Measurements from ENCODE around the gene BRI3.
"Not testable (repeated sequence)": the region's sequence is repeated elsewhere in the genome, so short reads cannot be mapped to it uniquely, and the experiment has no call there.

The BRI3 gene

DNA sequence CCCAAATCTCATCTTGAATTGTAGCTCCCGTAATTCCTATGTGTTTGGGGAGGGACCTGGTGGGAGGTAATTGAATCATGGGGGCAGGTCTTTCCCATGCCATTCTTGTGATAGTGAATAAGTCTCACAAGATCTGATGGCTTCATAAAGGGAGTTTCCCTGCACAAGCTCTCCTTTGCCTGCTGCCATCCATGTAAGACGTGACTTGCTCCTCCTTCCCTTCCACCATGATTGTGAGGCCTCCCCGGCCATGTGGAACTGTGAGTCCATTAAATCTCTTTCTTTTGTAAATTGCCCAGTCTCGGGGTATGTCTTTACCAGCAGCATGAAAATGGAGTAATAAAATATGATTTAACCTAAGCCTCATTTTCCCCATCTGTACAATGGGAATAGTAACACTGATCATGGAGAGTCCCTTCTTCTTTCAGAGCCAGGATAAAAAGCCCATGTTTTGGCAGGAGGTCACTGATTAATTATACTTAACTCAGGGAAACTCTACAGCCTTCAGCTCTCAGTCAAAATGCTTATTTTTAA, 34.6 kb downstream of the BRI3 start:
- not testable (repeated sequence) for DNase-seq

DNA sequence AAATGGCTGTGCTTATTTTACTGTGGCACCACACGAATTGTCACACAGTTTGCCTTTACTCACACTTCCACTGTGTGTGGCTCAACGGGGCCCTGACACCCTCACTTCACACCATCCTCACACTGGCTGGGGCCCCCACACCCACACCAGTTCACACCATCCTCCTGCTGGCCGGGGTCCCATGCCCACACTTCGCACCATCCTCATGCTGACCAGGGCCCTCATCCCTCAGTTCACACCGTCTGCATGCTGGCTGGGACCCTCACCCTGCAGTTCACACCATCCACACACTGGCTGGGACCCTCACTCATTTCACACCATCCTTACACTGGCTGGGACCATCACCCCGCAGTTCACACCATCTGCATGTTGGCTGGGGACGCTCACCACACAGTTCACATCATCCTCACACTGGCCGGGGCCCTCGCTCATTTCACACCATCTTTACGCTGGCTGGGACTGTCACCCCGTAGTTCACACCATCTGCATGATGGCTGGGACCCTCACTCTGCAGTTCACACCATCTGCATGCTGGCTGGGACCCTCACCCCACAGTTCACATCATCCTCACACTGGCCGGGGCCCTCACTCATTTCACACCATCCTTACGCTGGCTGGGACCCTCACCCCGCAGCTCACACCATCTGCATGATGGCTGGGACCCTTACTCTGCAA, 36.0 kb downstream of the BRI3 start:
- DNase-seq = no peak

DNA sequence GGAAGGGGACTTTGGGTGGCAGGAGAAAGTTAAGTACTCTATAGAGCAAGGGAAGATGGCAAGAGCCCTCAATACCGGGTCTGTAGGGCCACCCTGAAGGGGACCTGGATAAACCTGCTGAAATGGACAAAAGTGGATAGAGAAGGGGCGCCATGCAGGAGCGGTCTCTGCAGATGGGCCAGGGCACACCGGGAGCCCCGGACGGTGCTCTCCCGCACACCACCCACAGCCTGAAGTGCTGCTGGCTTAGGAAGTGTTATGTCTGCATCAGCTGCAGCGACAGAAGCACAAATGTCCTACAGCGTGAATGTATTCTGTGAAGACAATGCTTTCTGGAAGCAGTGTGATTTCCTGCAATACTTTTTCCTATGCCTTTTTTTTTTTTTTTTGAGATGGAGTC, 37.7 kb downstream of the BRI3 start:
- no peak for DNase-seq

DNA sequence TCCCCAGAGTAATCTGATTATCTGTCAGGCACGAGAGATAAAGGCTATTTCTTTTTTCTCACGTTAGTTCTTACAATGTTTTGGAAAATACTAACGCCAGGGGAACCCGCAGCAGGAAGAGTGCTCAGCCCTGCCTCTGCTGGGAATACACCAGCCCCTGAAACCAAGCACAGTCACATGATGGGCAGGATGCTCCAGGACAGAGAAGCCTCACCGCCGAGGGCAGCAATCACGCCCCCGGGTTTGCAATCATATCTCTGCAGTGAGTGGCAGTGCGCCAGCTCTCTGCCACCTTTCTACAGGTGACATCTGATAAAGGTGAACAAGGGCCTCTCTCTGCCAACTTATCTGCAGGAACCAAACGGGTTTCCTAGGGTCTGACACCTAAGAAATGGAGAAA, 39.8 kb downstream of the BRI3 start:
- no peak for DNase-seq

DNA sequence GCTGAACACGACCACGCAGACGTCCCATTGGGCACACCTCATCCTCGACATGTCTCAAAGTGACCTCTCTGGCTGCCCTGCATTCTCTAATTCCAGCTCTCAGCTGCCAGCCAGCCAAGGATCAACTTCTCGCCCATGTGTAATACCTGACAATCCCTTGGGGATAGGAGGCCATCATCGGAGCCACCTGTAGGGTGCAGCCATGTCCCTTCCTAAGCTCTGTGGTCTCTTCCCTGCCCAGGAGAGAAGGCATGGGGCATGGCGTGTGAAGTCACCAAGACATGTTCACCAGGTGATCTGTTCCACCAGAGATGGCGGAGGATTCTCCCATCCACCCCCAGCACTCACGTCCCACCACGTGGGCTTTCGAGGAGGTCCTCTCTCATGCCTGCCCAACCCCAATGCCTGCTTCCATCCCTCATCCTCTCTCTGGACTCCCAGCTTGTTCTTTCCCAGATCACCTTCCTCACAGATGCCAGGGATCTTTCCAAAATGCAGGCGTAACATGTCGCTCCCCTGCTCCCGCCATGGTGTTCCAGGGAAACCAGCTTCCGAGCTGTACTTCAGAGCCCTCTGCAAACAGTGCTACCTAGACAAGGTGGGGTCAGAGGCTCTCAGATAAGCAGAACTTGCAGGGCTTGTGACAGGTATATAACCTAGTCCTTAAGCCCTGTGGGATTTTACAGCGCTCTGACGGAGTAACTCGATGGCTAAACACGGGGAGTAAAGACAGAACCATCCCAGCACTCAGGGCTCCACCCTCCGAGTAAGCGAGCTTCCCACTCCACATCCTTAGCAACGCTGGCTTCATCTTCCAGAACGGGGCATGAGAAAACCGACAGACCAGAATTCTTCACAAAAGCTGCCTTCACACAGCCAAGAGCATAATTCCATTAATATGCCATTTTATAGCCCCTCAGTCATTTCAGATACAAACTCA, 41.1 kb downstream of the BRI3 start:
- no peak for DNase-seq

DNA sequence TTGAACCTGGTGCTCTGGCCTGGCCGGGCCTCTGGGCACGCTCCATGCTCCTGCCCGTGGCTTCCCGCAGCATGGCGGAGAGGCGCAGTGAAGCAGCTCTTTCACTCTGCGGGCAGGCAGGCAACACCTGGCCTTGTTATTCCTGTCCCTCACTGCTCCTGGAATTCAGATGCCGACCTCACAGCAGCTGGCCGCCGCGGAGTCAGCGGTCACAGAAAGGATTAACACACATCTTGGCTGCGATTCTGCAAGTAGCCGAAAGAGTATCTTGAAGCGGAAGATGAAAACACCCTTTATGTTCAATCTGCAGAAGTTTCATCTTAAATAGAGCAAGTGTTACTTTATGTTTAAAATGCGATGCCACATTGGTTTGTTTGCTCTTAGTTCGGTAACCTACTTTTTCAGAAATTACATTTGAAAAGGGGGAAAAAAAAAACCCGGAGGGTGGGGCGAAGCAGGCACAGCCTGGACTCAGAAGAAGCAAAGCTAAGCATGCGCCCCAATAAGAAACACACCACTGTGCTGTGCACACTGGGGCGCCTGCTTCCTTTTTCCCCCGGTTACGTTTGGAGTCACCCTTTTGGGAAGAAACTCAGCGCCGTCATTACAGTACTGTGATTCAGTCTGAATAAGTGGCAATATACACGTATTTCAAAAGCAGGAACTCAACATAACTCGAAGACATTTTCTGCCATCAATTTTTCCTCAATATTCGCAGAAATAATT, 42.3 kb downstream of the BRI3 start:
- DNase-seq = no peak

DNA sequence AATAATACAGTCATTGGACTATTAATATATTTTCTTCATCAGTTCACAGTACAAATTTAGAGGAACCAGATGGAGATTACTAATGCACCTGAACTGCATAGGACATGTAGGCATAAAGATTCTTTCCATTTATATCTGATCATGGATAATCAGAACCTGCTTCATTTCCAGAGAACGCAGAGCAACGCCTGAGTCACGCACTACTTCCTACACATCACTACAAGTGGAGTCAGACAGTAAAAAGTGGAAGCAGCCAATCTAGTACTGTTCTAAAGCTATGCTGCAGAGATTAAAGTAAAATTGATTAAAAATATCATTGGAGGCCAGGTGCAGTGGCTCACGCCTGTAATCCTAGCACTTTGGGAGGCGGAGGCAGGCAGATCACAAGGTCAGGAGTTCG, 43.3 kb downstream of the BRI3 start:
- DNase-seq = no peak

DNA sequence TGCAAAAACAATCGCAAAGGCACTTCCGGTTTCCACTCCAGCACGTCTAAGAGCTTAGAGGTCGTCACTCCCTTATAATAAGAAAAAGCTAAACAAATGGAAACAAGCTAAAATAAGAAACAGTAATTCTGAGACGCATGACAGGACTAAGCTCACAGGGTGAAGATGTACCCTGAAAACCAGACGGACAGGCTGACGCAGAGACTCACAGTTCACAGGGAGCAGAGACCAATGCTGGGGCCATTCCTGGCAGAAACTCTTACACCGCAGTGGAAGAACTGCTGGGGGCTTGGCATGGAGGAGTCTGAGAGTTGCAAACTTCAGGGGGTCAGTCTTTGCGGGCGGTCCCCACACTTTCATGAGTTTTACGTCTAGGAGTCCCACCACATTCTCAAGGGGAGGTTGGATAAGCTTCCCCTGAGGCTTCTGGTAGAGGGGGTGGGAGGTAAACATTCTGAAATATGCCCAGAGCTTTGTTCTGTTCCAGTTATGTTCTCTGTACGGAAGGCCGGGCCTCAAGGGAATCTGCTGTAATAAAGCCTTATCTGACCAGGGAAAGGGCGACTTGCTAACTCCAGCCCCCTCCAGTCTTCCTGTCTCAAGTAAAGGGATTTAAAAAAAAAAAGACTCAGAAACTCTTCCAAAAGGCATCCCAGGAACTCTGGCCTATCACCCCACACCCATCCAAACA, 47.8 kb downstream of the BRI3 start:
- DNase-seq = no peak

DNA sequence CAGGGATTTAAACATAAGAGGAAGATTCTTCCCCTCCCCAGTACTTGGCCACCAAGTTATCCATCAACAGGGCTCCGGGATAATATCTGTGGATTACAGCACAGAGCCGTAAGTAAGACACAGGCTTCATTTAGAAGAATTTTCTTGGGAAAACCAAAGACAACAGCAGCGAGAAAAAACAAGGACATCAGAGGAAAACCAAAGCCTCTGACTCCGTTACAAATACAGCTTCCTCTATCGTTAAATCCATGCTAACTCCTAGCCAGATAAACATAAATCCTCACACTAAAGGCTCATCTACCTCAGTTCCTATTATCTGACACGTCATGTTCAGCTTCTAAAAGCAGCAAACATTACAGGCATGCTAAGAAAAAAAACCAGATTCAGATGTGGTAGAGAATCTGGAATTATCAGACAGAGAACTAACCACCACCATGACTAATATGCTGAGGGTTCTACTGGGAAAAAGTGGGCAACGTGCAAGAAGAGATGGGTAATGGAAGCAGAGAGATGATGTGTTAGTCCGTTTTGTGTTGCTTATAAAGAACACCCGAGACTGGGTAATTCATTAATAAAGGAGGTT, 48.4 kb downstream of the BRI3 start:
- DNase-seq = no peak

DNA sequence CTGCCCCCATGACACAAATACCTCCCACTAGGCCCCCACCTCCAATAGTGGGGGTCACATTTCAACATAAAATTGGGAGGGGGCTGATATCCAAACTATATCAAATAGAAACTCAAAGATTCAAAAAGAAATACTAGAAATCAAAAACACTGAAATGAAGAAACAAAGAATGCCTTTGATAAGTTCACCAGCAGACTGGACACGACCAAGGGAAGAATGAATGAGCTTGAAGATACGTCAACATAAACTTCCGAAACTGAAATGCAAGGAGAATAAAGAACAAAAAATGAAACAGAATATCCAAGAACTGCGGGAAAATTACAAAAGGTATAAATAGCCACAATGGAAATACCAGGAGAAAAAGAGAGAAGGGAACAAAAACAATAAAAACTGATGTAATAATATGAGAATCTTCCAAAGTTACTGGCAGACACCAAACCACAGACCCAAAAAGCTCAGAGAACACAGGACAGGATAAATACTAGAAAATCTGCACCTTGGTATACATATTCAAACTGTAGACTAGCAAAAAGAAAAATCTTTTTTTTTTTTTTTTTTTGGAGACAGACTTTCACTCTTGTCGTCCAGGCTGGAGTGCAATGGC, 49.5 kb downstream of the BRI3 start:
- no peak for DNase-seq

DNA sequence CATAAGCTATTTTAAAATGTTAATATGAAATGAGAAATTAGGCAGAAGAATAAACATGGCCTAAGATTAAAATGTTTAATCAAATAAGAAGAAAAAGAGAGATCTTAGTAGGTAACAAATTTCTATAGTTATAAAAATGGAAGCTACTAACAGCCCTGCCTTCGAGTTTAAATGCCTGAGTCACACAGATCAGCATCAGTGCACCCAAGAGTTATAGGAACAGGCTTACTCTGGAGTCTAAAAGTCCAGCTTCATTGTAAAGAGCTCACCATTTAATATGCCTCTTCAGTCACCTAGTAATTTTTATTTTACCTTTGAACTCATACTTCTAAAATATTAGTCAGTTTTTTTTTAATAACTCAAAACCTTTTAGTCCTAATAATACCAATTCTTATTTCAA, 52.6 kb downstream of the BRI3 start:
- DNase-seq = no peak

DNA sequence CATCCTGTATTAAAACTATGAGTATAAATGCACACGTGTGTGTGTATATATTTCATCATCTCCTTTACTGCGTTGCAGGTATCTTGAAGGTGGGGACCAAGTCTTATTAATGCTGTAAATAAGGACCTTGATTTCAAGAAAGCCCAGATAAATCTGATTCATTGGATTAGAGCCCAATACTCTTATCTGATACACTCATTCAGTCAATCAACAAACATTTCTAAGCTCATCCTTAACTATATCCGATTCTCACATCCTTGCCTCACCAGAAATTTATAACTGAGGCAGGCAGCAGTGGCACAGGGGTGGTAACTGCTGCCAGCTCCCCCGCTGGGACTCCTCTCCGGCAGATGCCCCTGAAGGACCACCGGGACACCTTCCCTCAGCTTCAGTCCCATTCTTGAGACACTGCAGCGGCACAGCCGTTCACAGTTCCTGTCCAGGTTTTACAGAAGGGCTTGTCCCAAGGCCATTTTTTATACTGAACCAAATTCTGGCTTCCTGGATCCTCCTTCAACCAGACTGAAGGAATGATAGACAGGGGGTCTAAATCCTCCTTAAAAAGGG, 54.0 kb downstream of the BRI3 start:
- DNase-seq = no peak

DNA sequence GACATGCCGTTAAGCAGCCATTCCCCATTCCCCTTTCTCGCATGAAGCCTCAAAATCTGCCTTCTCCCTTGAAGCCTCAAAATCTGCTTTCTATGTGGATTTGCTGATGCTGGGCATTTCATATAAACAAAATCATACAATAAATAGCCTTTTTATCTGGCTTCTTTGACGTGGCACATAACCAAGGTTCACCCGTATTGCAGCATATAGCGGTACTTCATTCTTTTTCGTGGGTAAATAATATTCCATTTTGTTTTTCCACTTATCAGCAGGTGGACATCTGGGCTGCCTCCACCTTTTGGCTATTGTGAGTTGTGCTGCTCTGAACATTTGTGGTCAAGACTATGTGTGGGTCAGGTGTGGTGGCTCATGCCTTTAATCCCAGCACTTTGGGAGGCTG, 57.0 kb downstream of the BRI3 start:
- DNase-seq = no peak

DNA sequence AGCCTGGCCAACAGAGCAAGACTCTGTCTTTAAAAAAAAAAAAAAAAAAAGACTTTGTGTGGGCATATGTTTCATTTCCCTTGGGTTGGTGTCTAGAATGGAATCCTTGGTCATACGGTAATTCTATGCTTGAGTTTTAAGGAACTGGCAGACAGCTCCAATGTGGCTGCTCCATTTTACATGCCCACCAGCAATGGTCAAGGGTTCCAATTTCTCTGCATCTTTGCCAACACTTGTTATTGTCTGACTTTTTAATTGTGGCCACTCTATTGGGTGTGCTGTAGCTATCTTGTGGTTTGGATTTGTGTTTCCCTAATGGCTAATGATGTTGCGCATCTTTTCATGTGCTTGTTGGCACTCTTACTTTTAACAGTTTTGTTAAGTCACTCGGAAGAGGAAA, 57.6 kb downstream of the BRI3 start:
- DNase-seq = no peak

DNA sequence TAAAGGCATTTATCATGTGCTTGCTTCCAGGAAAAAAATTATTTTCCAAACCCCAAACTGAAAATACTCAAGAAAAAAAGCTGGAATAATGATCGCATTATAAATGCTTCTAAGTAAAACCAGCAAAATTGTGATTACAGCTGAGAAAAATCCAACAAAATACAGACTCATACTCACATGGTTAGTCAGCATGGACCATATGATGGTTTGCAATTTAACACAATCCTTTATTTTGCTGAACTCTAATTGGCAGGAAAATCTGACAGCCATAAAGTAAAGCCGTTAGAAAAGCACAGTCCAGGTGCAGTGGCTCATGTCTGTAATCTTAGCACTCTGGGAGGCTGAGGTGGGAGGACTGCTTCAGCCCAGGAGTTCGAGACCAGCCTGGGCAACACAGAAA, 59.6 kb downstream of the BRI3 start:
- no peak for DNase-seq

Data from activated naive CD4-positive, alpha-beta T cell treated with anti-CD3 and anti-CD28 coated beads, Interleukin-2, amount 50 U/mL, for 16 hours (primary cell).